A549 (cell line): ENCODE data around the gene JAM3. TPM values are rescaled to one million over a fixed set of nuclear protein-coding genes. Genes with fewer than 3 reads are reported as not detected.

Experiments used
- ATAC-seq, 2 experiments: fragments of 200-7000 bp in 1 of 2; fragments of >200 bp in 1 of 2; cut with Nextera tagmentation in 1 of 2; cut with Tn5 transposase in 1 of 2; 3 replicates each; pipeline versions ENCODE4 v1.8.0 to v1.9.1; 2018 to 2020; ENCODE audit warnings: mild to moderate bottlenecking in 1 of 2, moderate library complexity in 1 of 2
- CTCF ChIA-PET: fragments of 300-600 bp; sonication (Branson Sonifier 250); formaldehyde crosslinking; extraction: SDS; loops from one replicate; lab custom pipeline; 2021; ENCODE audit warnings: antibody characterized with exemption, inconsistent platforms; lab: Yijun Ruan, JAX
- POLR2A ChIA-PET: fragments of 350-600 bp; formaldehyde crosslinking; extraction: SDS; loops from one replicate; lab custom pipeline; 2021; ENCODE audit warnings: antibody characterized with exemption, inconsistent platforms; lab: Yijun Ruan, JAX
- DNase-seq, 2 experiments: peaks; one replicate each; pipeline versions ENCODE4 v3.0.0 to v3.0.0-alpha.2; 2011 to 2016; ENCODE audit warnings: low read depth in 1 of 2, low spot score in 1 of 2
- FAIRE-seq: peaks from 2 replicates; lab custom pipeline; 2011; peaks lifted over from hg19 to GRCh38; lab: Jason Lieb, UNC
- H3K27ac ChIP-seq, 2 experiments: fragments of >200 bp; sonication (Bioruptor Twin); formaldehyde crosslinking; 3 replicates each; pipeline ENCODE4 v1.5.1; 2016 to 2017
- H3K4me1 ChIP-seq: fragments of >200 bp; sonication (Bioruptor Twin); formaldehyde crosslinking; 3 replicates; pipeline ENCODE4 v1.6.1; 2016
- H3K4me2 ChIP-seq: fragments of >200 bp; sonication (Bioruptor Twin); formaldehyde crosslinking; 3 replicates; pipeline ENCODE4 v1.6.1; 2016
- H3K4me3 ChIP-seq: fragments of >200 bp; sonication (Bioruptor Twin); formaldehyde crosslinking; 3 replicates; pipeline ENCODE4 v1.5.1; 2016
- H3K9me3 ChIP-seq: fragments of >200 bp; sonication (Bioruptor Twin); formaldehyde crosslinking; 3 replicates; pipeline ENCODE4 v1.6.1; 2016
- BHLHE40 ChIP-seq: IDR thresholded peaks from 2 replicates; pipeline ENCODE4 v1.6.1; 2012; ENCODE audit warnings: low read depth, low read length, inconsistent platforms
- CBX2 ChIP-seq: fragments of 200-600 bp; sonication (generic); IDR thresholded peaks from 2 replicates; pipeline ENCODE4 v1.6.1; 2016; ENCODE audit warnings: low read depth, mild to moderate bottlenecking, borderline replicate concordance
- EHMT2 ChIP-seq: fragments of 200-600 bp; sonication (generic); IDR thresholded peaks from 2 replicates; pipeline ENCODE4 v1.6.1; 2016; ENCODE audit warnings: antibody characterized with exemption, low read depth, mild to moderate bottlenecking, moderate library complexity
- FOSL2 ChIP-seq, 2 experiments: fragments of 450-650 bp in 1 of 2; fragments of >200 bp in 1 of 2; sonication (Bioruptor Twin) in 1 of 2; formaldehyde crosslinking; IDR thresholded peaks; 2 replicates each; pipeline versions ENCODE4 v1.5.0 to v1.6.1; 2016 to 2020; ENCODE audit warnings: mild to moderate bottlenecking in 1 of 2, moderate library complexity in 1 of 2
- GATA3 ChIP-seq: IDR thresholded peaks from 2 replicates; pipeline ENCODE4 v1.6.1; 2012; ENCODE audit warnings: borderline replicate concordance
- KDM1A ChIP-seq: fragments of 200-600 bp; sonication (generic); IDR thresholded peaks from 2 replicates; pipeline ENCODE4 v1.6.1; 2016; ENCODE audit warnings: low read depth, mild to moderate bottlenecking
- KDM5A ChIP-seq: fragments of 200-600 bp; sonication (generic); IDR thresholded peaks from 2 replicates; pipeline ENCODE4 v1.6.1; 2016; ENCODE audit warnings: antibody characterized with exemption, mild to moderate bottlenecking
- NPAS2 ChIP-seq: fragments of 250-450 bp; sonication (Bioruptor Pico); IDR thresholded peaks from 2 replicates; pipeline ENCODE4 v1.8.0; 2022; ENCODE audit warnings: mild to moderate bottlenecking, moderate library complexity, borderline replicate concordance
- POLR2AphosphoS2 ChIP-seq: conservative IDR thresholded peaks from 2 replicates; pipeline ENCODE4 v1.6.1; 2012; ENCODE audit warnings: low read length, improper control_type of control experiment, inconsistent platforms
- RARB ChIP-seq: fragments of 250-450 bp; sonication (Bioruptor Pico); IDR thresholded peaks from 2 replicates; pipeline ENCODE4 v1.8.0; 2021; ENCODE audit warnings: mild to moderate bottlenecking, moderate library complexity
- RFX5 ChIP-seq: fragments of 450-650 bp; IDR thresholded peaks from 2 replicates; pipeline ENCODE4 v1.7.1; 2014; ENCODE audit warnings: antibody characterized with exemption, mild to moderate bottlenecking, moderate library complexity
- SMC3 ChIP-seq: fragments of >200 bp; sonication (Bioruptor Twin); formaldehyde crosslinking; IDR thresholded peaks from 3 replicates; pipeline ENCODE4 v1.6.1; 2018; ENCODE audit warnings: inconsistent platforms
- ZC3H11A ChIP-seq: fragments of 450-650 bp; IDR thresholded peaks from 2 replicates; pipeline ENCODE4 v1.6.1; 2014; ENCODE audit warnings: antibody characterized with exemption, mild to moderate bottlenecking
- WGBS: methylation state at CpG from one replicate; pipeline ENCODE4 v1.1.6; 2017; ENCODE audit errors: missing lambda C conversion rate; 5-methylcytosine and 5-hydroxymethylcytosine counted together
- polyA plus RNA-seq, 4 experiments: library from polyadenylated mRNA; depleted of rRNA in 3 of 4; stranded (reverse); fragments of >200 nt; fragmentation: RNase III in 1 of 4; extraction: RNeasy Plus Mini Kit Qiagen cat#74134 plus additional on column Dnase treatment in 1 of 4; gene quantifications; 2 replicates in 3 of 4; 3 replicates in 1 of 4; pipeline ENCODE4 v1.2.3, GENCODE V29; 2011 to 2017
- TF ChIP-seq, protein P1 (sequence below): fragments of 150-350 bp; IDR thresholded peaks from 2 replicates; pipeline ENCODE4 v1.6.1; 2014; ENCODE audit warnings: low read depth, mild to moderate bottlenecking, low read length
- TF ChIP-seq, protein P2 (sequence below): IDR thresholded peaks from 2 replicates; pipeline ENCODE4 v1.6.1; 2012
- TF ChIP-seq, protein P3 (sequence below): fragments of >200 bp; sonication (Bioruptor Twin); formaldehyde crosslinking; IDR thresholded peaks from 3 replicates; pipeline ENCODE4 v1.6.1; 2016

JAM3 gene
- polyA plus RNA-seq, 2 of the 4 experiments (the other 2 are of a cell fraction): 4.0 to 5.2 TPM

DNA sequence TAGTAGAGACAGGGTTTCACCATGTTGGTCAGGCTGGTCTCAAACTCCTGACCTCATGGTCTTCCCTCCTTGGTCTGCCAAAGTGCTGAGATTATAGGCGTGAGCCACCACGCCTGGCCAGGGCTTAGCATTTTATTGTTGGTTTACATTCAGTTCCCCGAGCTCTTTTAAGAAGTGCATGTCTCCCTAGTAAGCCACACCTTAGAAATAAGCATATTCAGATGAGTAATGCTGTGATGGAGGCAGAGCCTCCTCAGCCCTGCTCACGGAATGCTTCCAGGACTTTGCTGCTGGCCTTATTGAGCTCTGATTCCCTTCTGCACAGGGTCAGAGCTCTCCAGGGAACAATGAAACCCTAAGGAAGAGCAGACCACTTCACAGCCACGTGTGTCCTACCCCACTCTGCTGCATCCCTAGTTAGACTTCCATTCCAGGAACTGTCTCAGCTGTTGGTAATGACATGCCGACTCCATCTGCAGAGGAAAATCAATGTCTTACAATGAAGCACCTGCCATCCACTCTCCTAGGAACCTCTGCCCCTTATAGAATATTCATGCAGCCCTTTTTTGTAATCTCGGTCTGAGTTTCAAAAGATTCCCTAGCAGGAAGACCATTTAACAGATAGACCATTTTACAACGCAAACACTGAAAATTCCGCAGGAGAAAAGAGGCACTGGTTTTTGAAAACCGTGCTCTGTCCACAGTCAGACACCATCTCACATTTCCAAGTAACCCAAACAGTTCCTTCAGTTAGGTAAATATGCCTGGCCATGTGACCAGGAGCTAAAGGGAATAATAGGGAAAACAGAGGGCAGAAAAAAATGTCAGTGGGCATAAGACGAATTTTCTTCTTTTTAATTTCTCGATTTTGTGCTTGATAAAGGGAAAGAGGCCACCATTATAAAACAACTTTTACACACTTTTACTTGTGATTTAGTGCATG lies 1.7 kb upstream of the JAM3 start:
- Histone ChIP-seq H3K4me2 (no peak overlapping the region), H3K4me3 (no peak overlapping the region), H3K4me1 (no peaks in the 10 kb centered on the region), H3K9me3 (no peaks in the 10 kb centered on the region), H3K27ac (no peak overlapping the region)
- ChIA-PET CTCF (no interaction called here), POLR2A (no interaction called here)
- ATAC-seq (no peak), FAIRE-seq (no peak), DNase-seq (no peak)
- no peak for TF ChIP-seq EHMT2
- no peak for TF ChIP-seq ZC3H11A
- no peak for TF ChIP-seq RFX5
- TF ChIP-seq, protein P1, sequence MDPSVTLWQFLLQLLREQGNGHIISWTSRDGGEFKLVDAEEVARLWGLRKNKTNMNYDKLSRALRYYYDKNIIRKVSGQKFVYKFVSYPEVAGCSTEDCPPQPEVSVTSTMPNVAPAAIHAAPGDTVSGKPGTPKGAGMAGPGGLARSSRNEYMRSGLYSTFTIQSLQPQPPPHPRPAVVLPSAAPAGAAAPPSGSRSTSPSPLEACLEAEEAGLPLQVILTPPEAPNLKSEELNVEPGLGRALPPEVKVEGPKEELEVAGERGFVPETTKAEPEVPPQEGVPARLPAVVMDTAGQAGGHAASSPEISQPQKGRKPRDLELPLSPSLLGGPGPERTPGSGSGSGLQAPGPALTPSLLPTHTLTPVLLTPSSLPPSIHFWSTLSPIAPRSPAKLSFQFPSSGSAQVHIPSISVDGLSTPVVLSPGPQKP: no peak
- TF ChIP-seq CBX2: no peak
- TF ChIP-seq KDM5A: no peak
- no peak for TF ChIP-seq KDM1A
- TF ChIP-seq GATA3: no peak
- no peak for TF ChIP-seq POLR2AphosphoS2
- TF ChIP-seq, protein P2, sequence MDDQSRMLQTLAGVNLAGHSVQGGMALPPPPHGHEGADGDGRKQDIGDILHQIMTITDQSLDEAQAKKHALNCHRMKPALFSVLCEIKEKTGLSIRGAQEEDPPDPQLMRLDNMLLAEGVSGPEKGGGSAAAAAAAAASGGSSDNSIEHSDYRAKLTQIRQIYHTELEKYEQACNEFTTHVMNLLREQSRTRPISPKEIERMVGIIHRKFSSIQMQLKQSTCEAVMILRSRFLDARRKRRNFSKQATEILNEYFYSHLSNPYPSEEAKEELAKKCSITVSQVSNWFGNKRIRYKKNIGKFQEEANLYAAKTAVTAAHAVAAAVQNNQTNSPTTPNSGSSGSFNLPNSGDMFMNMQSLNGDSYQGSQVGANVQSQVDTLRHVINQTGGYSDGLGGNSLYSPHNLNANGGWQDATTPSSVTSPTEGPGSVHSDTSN: no peak
- WGBS: 33% methylated on average over 12 of the region's 12 CpGs

DNA sequence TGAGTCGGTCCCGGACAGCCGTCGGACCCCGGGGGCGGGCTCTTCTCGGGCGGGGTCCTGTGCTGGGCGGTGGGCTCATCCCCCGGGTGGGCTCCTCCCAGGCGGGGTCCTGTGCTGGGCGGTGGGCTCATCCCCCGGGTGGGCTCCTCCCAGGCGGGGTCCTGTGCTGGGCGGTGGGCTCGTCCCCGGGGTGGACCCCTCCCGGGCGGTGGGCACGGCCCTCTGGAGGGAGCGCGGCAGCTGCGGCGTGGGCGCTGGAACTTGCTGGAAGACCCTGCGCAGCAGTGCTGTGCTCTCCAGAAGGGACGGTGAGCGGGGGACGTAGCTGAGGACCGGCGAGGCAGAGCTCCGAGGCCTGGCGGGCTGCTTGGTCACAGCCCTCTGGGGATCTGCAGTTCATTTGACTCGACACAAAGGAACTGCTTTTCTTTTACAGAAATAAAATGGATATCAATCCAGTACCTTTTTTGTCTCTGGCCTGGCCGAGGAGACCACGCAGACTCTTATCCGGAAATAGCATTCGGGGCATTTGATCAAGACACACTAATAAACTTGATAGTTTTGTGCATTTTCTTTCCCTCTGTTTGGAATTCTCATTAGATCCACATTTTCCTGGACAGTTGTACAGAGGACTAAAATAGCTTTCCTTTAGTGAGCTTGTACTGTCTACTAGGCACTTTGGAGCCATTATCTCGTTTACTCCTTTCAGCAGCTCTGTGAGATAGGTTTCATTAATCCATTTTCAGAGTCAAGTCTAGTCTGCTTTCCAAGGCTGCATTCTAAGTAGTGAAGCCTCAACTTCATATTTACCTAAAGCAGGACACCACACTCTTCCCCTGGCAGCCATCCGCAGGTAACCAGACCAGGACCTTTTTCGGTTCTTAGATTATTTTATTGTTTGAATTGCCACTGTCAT lies 812 bp downstream of the JAM3 start:
- POLR2A ChIA-PET: no interaction called here
- peak overlapping the region; percentile 76 for H3K4me2 ChIP-seq
- H3K4me3 ChIP-seq: peak overlapping the region; percentile 49; the same call in 2 of the 3 replicates
- peak overlapping the region in 1 of 2 experiments; percentile 79; a peak in 3 of 6 replicates for H3K27ac ChIP-seq
- FAIRE-seq (no peak), DNase-seq (no peak), ATAC-seq (no peak; a peak in 1 of 6 replicates)
- H3K9me3 ChIP-seq: no peaks in the 10 kb centered on the region
- 66% methylated on average over 13 of the region's 41 CpGs for WGBS
- H3K4me1 ChIP-seq: no peaks in the 10 kb centered on the region
- CTCF ChIA-PET: no interaction called here
- no peak for TF ChIP-seq NPAS2
- no peak for TF ChIP-seq BHLHE40
- TF ChIP-seq RARB (CRISPR knock-in tag): no peak
- no peak for TF ChIP-seq POLR2AphosphoS2
- TF ChIP-seq SMC3: no peak
- TF ChIP-seq, protein P3, sequence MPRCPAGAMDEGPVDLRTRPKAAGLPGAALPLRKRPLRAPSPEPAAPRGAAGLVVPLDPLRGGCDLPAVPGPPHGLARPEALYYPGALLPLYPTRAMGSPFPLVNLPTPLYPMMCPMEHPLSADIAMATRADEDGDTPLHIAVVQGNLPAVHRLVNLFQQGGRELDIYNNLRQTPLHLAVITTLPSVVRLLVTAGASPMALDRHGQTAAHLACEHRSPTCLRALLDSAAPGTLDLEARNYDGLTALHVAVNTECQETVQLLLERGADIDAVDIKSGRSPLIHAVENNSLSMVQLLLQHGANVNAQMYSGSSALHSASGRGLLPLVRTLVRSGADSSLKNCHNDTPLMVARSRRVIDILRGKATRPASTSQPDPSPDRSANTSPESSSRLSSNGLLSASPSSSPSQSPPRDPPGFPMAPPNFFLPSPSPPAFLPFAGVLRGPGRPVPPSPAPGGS: no peak
- no peak for TF ChIP-seq FOSL2 (IDR thresholded peaks at IDR 0.05)
- no peak for TF ChIP-seq FOSL2 (CRISPR knock-in tag; IDR thresholded peaks at IDR 0.05)
